Suppressor macrophage (primary cell): Measurements from ENCODE around the gene IMMT.

Experiments
- DNase-seq, 4 experiments: peaks; one replicate each; pipeline ENCODE4 v3.0.0-alpha.2; 2020 to 2022

Gene IMMT

GRCh38 chr2:86199834-86200177 is 4.5 kb upstream of the IMMT start:
- peak; percentile 14 to 31 (median 21) for DNase-seq

- peak in 1 of 4 experiments; percentile 28 for DNase-seq
Measured at GRCh38 chr2:86195808-86196387, 636 bp upstream of the IMMT start.

- peak in 3 of 4 experiments; percentile 96 to 98 (median 98) for DNase-seq
Measured at GRCh38 chr2:86194751-86195054, 559 bp downstream of the IMMT start.

DNA sequence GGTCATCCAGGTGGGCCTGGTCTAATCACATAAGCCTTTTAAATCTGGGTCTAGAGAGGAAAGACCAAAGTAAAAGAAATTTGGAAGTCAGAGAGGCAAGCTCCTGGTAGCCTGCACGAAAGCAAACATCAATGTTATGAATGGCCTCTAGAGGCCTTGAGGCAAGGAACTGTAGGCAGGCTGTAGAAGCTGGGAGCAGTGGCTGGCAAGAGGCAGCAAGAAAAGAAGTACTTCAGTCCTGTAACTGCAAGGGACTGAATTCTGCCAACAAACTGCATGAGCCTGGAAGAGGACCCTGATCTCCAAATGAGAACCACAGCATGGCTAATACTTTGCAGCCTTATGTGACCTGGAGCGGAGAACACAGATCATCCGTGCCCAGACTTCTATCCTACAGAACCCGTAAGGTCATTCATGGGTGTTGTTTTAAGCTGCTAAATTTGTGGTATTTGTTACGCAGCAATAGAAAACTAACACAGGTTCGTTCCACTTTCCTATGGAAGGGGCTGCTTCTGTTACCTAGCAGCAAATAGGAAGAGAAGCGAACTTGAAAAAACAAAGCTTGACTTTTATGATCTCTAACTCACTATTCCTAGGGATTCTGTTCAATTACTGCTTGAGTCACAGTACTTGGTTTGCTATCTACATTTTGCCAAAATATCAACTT is 1.2 kb downstream of the IMMT start:
- peak in 3 of 4 experiments; percentile 16 to 36 (median 19) for DNase-seq

GRCh38 chr2:86189782-86190416 is 5.4 kb downstream of the IMMT start:
- no peak for DNase-seq

DNA sequence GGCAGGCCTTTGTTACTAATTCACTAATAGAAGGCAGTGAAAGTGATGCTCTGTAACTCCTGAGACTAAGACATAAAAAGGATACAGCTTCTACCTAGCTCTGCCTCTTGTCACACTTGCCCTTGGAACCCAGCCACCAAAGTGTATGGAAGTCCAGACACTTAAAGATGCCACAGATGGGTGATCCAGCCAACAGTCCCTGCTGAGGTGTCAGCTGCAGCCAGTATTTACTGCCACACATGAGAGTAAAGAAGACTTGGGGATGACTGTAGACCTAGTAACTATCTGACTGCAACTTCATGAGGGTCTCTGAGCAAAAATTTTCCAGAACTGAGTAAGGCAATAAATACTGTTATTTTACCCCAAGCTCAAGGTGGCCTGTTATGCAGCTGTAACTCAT is 8.8 kb downstream of the IMMT start:
- no peak for DNase-seq

GRCh38 chr2:86185517-86186212 is 9.6 kb downstream of the IMMT start:
- DNase-seq, result no peak

DNA sequence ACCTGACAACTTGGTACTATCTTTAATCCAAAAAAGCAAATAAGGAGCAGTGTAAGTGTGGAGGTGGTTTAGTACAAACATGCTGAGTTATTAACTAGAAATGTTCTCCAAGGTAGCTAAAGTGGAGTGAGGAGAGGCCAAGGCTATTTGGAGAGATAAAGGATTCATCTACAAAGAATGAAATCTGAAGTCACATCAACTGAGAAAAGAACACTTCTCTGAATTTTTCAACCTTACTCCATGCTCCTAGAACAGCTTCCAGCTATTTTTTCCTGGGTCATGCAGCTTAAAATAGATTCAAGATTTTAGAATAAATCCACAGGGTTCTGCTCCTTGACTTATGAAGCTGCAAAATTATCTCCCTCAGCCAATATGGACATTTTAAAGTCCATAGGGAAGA is 18.7 kb downstream of the IMMT start:
- DNase-seq, result no peak

DNA sequence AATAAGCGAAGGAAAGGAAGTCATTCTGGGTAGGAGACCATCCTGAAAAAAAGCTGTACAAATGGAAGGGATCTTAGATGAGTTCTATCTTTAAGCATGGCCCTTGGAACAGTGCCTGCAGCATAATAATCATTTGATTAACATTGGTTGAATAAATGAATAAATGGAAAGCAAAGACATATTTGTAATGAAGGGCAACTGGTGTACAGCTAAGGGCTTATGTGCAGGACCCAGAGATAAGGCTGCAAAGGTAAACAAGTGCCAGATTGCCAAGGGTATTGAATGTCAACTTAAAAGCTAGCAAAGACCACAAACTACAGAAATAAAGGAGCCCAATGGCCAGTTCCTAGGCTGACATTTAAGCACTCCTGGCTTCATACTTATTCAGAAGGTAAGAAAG is 19.4 kb downstream of the IMMT start:
- no peak for DNase-seq

DNA sequence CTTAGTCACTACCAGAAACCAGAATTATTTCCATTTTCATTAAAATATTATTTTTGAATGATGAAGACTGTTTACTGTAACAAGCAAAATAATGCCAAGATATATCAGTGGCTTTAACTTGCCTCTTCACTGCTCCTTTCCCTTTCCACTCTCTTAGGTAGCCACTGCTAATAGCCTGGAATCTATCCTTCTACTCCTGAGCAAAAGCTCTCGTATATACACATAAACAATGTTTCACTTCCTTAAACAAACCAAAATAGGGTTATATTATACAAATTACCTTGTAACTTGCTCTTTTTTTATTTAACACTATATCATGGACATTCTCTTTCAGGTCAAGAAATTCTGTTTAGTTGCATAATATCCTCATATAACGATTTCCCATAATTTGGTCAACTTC is 20.8 kb downstream of the IMMT start:
- DNase-seq, result peak in 2 of 4 experiments; percentile 18 to 30

GRCh38 chr2:86172610-86173009 is 22.7 kb downstream of the IMMT start:
- no peak for DNase-seq

- DNase-seq, result no peak
Measured at GRCh38 chr2:86171295-86171694, 24.0 kb downstream of the IMMT start.

GRCh38 chr2:86170449-86170848 is 24.8 kb downstream of the IMMT start:
- no peak for DNase-seq

DNA sequence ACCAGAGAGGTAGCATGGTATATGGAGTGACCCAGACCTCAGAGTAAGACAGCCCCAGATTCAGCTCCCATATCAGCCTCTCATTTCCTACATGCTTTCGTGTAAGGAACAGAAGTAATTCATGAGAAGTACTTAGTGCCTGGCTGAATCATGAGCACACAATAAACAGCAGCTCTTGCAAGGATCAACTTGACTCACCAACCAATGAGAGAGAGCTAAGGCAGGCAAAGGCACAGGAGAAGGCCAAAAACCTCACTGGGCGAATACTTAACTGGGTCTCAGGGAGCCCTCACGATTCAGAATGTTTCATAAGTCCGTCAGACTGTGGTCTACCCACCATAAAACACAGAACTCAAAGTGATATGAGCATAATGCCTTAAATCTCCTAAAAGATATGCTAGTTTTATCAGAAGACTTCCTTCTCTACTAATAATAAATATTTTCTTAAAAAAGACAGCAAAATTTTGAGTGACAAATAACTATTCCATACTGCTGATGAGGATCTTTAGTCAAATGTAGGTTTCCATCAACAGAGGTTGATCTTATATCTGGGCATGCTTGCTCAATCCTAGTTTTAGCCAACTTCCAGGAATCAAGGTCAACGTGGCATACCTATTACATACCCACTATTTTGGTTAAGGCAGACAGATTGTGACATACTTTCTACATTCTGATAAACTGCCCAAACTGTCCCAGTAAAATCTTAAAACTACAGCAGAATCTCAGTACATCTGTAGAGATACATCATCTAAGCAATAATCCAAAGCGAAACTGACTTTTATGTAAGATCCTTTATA is 34.9 kb downstream of the IMMT start:
- DNase-seq, result no peak

DNA sequence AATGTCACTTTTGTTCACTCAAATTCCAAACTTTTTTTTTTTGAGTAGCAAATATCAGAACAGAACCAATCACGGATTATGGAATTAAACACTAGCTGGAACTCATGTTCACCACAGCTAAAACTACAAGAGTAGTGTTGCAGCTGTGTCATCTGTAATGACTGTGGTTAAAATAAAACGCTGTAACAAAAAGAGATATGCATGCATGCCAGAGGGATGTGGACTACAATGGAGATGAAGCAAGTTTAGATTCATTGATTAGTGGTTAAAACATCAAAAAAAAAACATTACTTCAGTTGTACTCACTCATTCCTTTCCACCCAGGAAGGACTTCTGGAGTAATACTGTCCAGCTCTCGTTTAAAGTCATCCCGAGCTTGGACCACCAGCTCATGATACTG is 37.0 kb downstream of the IMMT start:
- no peak for DNase-seq

GRCh38 chr2:86157009-86157556 is 38.2 kb downstream of the IMMT start:
- no peak for DNase-seq

DNA sequence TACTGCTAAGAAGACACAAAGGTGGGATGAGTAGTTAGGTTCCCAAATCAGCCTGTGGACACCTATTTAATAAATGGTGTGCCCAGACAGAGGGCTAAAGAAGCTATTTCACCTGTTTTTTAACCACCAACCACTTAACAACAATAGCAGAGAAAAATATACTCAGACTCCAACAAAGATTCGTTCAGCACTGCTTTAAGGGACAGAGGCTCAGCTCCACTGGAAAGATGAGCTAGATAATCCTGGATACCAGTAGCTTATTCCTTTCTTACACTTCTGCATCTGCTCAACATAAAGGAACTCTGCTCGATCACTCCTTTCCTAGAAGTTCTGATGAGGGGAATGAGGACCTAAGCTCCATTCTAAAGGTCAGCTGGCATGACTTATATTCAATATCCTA is 44.8 kb downstream of the IMMT start:
- DNase-seq, result no peak

DNA sequence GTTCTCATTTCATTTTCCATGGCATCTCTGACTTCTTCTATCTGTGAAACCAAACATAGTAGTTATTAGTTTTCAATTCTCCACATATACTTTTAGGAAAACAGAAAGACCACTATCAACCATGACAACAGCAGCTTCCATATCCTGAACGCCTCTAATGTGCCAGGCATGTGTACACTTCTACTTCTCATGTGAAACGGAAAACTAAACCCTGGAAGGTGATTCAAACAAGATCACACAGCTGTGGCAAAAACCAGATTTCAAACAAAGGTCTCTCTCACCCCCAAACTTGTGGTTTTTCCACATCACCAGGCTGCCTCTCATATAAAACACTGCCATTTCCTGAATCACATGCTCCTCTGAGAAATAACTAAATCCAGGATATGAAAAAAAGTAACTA is 47.5 kb downstream of the IMMT start:
- no peak for DNase-seq

DNA sequence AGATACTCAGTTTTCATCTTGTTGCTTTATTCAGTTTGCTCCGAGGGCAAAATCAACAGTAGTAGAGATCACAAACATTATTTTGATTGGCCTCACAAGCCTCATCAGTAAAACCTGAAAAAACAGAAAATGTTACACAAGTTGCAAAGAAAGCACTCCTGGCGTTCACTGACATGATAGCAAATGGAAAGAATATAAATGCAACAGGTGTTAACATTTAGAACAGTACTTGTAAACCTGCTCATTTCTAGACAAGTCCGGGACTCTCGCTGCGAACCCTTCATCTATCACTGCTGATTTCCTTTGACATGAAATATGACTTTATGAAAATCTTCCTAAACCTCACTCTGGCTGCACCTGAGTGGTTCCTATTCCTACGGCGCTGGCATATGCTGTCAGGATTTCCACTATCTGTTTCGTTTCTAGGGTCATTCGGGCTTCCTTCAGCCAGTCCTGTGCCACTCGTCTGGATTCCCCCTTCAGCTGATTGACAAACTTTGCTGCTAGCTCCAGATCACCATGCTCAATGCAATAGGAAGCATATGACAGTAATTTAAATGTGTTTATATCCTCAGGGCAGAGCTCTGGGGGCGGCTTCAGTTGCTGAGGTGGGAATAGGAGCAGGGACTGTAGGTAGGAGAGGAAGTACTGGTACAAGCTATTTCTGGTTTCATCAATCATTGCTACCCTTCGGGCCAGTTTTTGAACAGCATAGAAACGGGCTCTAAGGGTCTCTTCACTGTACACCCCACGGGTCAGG is 51.2 kb downstream of the IMMT start:
- DNase-seq, result peak in 1 of 4 experiments; percentile 4

DNA sequence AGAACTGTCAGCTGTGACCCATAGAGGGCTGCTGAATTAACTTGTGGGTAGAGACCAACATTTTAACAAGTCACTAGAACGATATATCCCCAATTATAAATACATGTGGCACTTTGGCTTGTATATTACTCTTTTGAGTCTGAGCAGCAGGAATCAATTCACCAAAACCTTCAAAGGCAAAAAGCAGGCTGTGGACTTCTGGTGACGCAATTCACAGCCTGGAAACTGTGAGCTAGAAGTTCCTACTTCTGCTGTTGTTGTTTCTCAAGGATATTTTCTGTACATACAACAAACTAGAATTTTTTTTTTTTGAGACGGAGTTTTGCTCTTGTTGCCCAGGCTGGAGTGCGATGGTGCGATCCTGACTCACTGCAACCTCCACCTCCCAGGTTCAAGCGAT is 52.0 kb downstream of the IMMT start:
- peak; percentile 59 to 74 (median 70) for DNase-seq

GRCh38 chr2:86142436-86143257 is 52.6 kb downstream of the IMMT start:
- peak in 2 of 4 experiments; percentile 52 to 59 for DNase-seq
